Adipocyte (in vitro differentiated cells): Measurements from ENCODE around the gene PSEN1.
"Not testable (repeated sequence)": the region's sequence is repeated elsewhere in the genome, so short reads cannot be mapped to it uniquely, and the experiment has no call there.

Experiments
- DNase-seq: peaks from one replicate; pipeline ENCODE4 v3.0.0-alpha.2; 2015; ENCODE audit warnings: low read depth
- H3K27me3 ChIP-seq: replicated peaks from 2 replicates; pipeline ENCODE4 v1.7.0; 2013; ENCODE audit warnings: mild to moderate bottlenecking, low read length, moderate library complexity; ENCODE audit not compliant: control insufficient read depth, insufficient read depth
- H3K36me3 ChIP-seq: 2 replicates; pipeline ENCODE4 v1.7.0; 2013; ENCODE audit warnings: low read length, mild to moderate bottlenecking, moderate library complexity; ENCODE audit not compliant: control insufficient read depth, insufficient read depth, severe bottlenecking
- H3K4me1 ChIP-seq: 2 replicates; pipeline ENCODE4 v1.7.0; 2013; ENCODE audit warnings: mild to moderate bottlenecking, low read length, moderate library complexity; ENCODE audit not compliant: control insufficient read depth, insufficient read depth
- H3K4me3 ChIP-seq: 2 replicates; pipeline ENCODE4 v1.7.0; 2013; ENCODE audit warnings: mild to moderate bottlenecking, low read length, moderate library complexity
- H3K9ac ChIP-seq: 2 replicates; pipeline ENCODE4 v1.7.0; 2013; ENCODE audit warnings: mild to moderate bottlenecking, low read length, moderate library complexity
- H3K9me3 ChIP-seq: 2 replicates; pipeline ENCODE4 v1.7.0; 2013; ENCODE audit warnings: mild to moderate bottlenecking, low read length, moderate library complexity; ENCODE audit not compliant: control insufficient read depth

The PSEN1 gene

DNA sequence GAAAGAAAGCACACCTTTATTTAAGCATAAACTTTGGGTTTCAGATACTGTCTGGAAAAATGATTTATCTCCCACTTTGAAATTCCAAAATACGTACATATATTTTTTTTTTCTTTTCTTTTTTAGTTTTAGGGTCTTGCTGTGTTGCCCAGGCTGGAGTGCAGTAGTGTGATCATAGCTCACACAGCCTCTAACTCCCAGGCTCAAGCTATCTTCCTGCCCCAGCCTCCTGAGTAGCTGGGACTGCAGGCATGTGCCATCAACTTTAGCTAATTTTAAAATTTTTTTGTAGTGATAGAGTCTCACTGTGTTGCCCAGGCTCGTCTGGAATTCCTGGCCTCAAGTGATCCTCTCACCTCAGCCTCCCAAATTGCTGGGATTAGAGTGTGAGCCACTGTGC lies 55.1 kb downstream of the PSEN1 start:
- no peaks in the 10 kb centered on the region for H3K27me3 ChIP-seq
- H3K4me1 ChIP-seq, result peaks cover 21% of the 10 kb centered on the region
- no peak for DNase-seq
- H3K4me3 ChIP-seq, result no peak overlapping the region
- H3K36me3 ChIP-seq, result peaks cover 67% of the 10 kb centered on the region
- no peaks in the 10 kb centered on the region for H3K9me3 ChIP-seq
- no peak overlapping the region for H3K9ac ChIP-seq

DNA sequence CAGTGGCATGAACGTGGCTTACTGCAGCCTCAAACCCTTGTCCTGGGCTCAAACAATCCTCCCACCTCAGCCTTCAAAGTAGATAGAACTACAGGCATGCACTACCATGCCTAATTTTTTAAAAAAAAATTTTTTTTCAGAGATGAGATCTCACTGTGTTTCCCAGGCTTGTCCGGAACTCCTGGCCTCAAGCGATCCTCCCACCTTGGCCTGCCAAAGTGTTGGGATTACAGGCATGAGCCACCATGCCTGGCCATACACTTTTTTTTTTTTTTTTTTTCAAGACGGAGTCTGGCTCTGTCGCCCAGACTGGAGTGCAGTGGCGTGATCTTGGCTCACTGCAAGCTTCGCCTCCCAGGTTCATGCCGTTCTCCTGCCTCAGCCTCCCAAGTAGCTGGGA lies 58.0 kb downstream of the PSEN1 start:
- peaks cover 73% of the 10 kb centered on the region for H3K36me3 ChIP-seq
- DNase-seq, result not testable (repeated sequence)

GRCh38 chr14:73198253-73198652 lies 61.9 kb downstream of the PSEN1 start:
- no peaks in the 10 kb centered on the region for H3K4me1 ChIP-seq
- H3K4me3 ChIP-seq, result no peak overlapping the region
- H3K9ac ChIP-seq, result no peak overlapping the region
- H3K9me3 ChIP-seq, result no peaks in the 10 kb centered on the region
- DNase-seq, result no peak
- H3K36me3 ChIP-seq, result peaks cover 67% of the 10 kb centered on the region
- H3K27me3 ChIP-seq, result no peaks in the 10 kb centered on the region

More for the DNA sequence above, 58.0 kb downstream of the PSEN1 start:
- not testable (repeated sequence) for H3K27me3 ChIP-seq, H3K9ac ChIP-seq, H3K4me3 ChIP-seq, H3K9me3 ChIP-seq, H3K4me1 ChIP-seq

GRCh38 chr14:73203527-73203926 lies 67.2 kb downstream of the PSEN1 start:
- Histone ChIP-seq H3K4me3 (no peak overlapping the region), H3K36me3 (peaks cover 72% of the 10 kb centered on the region), H3K9me3 (no peaks in the 10 kb centered on the region), H3K9ac (no peak overlapping the region), H3K4me1 (no peaks in the 10 kb centered on the region), H3K27me3 (no peaks in the 10 kb centered on the region)
- no peak for DNase-seq

DNA sequence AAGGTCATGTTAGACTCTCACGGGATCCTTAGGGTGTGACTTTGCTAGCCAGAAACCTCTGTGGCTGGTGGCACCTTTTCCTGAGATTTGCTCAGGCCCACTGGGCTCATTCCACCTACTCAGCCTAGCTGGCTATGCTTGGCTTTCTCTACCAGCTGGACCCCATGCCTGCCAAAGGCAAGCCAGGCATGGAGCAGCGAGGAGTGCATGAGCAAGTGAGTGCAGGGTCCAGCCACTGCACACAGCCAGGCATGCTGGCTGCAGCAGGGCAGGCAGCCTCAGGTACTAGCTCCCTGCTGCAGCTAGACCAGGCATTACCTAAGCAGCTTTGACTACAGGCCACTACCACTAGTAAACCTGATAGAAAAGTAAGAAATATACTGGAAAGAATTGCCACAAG lies 71.3 kb downstream of the PSEN1 start:
- H3K27me3 ChIP-seq, result no peaks in the 10 kb centered on the region
- H3K9me3 ChIP-seq, result no peaks in the 10 kb centered on the region
- peaks cover 65% of the 10 kb centered on the region for H3K36me3 ChIP-seq
- peaks cover 19% of the 10 kb centered on the region for H3K4me1 ChIP-seq
- H3K9ac ChIP-seq, result no peak overlapping the region
- no peak overlapping the region for H3K4me3 ChIP-seq
- DNase-seq, result no peak

DNA sequence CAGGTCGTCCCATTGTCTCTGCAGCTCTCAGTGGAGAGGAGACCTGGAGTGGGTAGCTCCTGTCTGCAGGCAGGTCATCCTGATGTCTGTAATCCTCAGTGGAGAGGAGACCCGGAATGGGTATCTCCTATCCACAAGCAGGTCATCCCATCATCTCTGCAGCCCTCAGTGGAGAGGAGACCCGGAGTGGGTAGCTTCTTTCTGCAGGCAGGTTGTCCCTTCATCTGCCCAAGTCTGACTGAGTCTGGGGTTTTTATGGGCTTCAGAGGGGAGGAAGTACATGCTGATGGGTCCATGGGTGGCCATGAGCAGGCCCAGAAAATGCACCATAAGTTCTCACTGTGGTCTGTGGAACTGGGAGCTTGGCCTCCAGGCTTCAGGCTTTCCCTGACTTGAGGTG lies 72.1 kb downstream of the PSEN1 start:
- H3K36me3 ChIP-seq, result peaks cover 66% of the 10 kb centered on the region
- DNase-seq, result no peak

GRCh38 chr14:73208846-73209245 lies 72.5 kb downstream of the PSEN1 start:
- no peaks in the 10 kb centered on the region for H3K27me3 ChIP-seq
- no peak for DNase-seq
- peaks cover 19% of the 10 kb centered on the region for H3K4me1 ChIP-seq
- H3K9ac ChIP-seq, result no peak overlapping the region
- H3K4me3 ChIP-seq, result no peak overlapping the region
- peaks cover 66% of the 10 kb centered on the region for H3K36me3 ChIP-seq
- H3K9me3 ChIP-seq, result no peaks in the 10 kb centered on the region

More for the DNA sequence above, 72.1 kb downstream of the PSEN1 start:
- Histone ChIP-seq H3K9ac (no peak overlapping the region), H3K27me3 (no peaks in the 10 kb centered on the region), H3K9me3 (no peaks in the 10 kb centered on the region), H3K4me3 (no peak overlapping the region), H3K4me1 (peaks cover 19% of the 10 kb centered on the region)

GRCh38 chr14:73209953-73210352 lies 73.6 kb downstream of the PSEN1 start:
- no peaks in the 10 kb centered on the region for H3K27me3 ChIP-seq
- H3K4me3 ChIP-seq, result peak overlapping the region; percentile 22
- H3K9me3 ChIP-seq, result no peaks in the 10 kb centered on the region
- peak; percentile 47 for DNase-seq
- no peak overlapping the region for H3K9ac ChIP-seq
- peaks cover 19% of the 10 kb centered on the region for H3K4me1 ChIP-seq
- peaks cover 65% of the 10 kb centered on the region for H3K36me3 ChIP-seq

DNA sequence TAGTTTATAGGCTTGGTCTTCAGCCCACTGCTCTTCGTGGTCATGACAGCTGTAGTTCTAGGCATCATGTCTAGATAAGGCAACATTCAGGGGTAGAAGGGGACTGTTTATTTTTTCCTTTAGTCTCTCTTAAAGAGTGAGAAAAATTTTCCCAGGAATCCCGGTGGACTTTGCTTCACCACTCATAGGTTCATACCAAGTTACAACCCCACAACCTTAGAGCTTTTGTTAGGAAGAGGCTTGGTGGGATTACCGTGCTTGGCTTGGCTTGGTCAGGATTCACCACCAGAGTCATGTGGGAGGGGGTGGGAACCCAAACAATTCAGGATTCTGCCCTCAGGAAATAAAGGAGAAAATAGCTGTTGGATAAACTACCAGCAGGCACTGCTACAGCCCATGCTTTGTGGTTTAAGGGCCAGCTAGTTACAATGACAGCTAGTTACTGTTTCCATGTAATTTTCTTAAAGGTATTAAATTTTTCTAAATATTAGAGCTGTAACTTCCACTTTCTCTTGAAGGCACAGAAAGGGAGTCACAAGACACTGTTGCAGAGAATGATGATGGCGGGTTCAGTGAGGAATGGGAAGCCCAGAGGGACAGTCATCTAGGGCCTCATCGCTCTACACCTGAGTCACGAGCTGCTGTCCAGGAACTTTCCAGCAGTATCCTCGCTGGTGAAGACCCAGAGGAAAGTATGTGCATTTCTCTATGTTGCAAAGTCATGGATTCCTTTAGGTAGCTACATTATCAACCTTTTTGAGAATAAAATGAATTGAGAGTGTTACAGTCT lies 75.1 kb downstream of the PSEN1 start:
- Histone ChIP-seq H3K4me3 (no peak overlapping the region), H3K9me3 (no peaks in the 10 kb centered on the region), H3K9ac (no peak overlapping the region), H3K4me1 (peaks cover 19% of the 10 kb centered on the region), H3K27me3 (no peaks in the 10 kb centered on the region), H3K36me3 (peaks cover 55% of the 10 kb centered on the region)
- no peak for DNase-seq

DNA sequence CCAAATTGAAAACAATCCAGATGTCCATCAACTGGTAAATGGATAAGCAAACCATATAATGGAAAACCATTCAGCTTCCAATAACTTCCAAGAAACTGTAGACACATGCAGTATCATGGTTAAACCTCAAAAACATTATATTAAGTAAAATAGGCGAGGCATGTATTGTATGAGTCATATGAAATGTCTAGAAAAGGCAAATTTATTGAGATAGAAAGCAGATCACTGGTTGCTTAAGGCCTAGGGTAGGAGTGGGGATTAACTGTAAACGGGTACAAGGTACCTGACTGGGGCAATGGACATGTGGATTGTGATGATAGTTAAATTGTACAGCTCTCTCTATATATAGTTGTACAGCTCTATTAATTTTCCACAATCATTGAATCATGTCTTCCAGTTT lies 79.7 kb downstream of the PSEN1 start:
- Histone ChIP-seq H3K4me3 (no peak overlapping the region), H3K9ac (no peak overlapping the region), H3K4me1 (peaks cover 4% of the 10 kb centered on the region), H3K9me3 (no peaks in the 10 kb centered on the region), H3K27me3 (no peaks in the 10 kb centered on the region), H3K36me3 (peaks cover 63% of the 10 kb centered on the region)
- DNase-seq, result no peak

DNA sequence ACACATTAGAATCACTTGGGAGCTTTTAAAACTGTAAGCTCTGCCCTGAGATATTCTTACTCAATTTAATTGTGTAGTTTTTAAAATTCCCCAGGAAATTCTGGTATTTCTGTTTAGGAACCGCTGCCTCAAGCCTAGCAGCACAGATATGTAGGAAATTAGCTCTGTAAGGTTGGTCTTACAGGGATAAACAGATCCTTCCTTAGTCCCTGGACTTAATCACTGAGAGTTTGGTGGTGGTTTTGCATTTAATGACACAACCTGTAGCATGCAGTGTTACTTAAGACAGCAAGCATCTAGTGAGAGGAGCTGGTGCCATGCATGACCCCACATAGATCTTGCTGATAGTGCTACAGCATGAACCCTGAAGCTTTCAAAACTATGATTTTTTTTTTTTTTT lies 81.1 kb downstream of the PSEN1 start:
- H3K4me3 ChIP-seq, result no peak overlapping the region
- no peak overlapping the region for H3K9ac ChIP-seq
- peaks cover 61% of the 10 kb centered on the region for H3K36me3 ChIP-seq
- DNase-seq, result no peak
- peaks cover 10% of the 10 kb centered on the region for H3K4me1 ChIP-seq
- H3K9me3 ChIP-seq, result no peaks in the 10 kb centered on the region
- no peaks in the 10 kb centered on the region for H3K27me3 ChIP-seq

GRCh38 chr14:73220061-73220460 lies 83.8 kb downstream of the PSEN1 start:
- DNase-seq, result no peak
- H3K4me3 ChIP-seq, result no peak overlapping the region
- no peaks in the 10 kb centered on the region for H3K9me3 ChIP-seq
- H3K4me1 ChIP-seq, result peaks cover 25% of the 10 kb centered on the region
- no peak overlapping the region for H3K9ac ChIP-seq
- H3K27me3 ChIP-seq, result no peaks in the 10 kb centered on the region
- peaks cover 39% of the 10 kb centered on the region for H3K36me3 ChIP-seq
